Measurements from ENCODE around the gene PCGF5.

Gene PCGF5

GRCh38 chr10:91200314-91201212, 19.9 kb upstream of the PCGF5 start:
- Mint-ChIP-seq H3K4me3 (peak overlapping the region; percentile 68), H3K27me3 (no peaks in the 10 kb centered on the region), H3K4me1 (ENCODE audit: low read depth) (peaks cover 89% of the 10 kb centered on the region), H3K27ac (peak overlapping the region; percentile 87), H3K36me3 (ENCODE audit: low read depth) (peaks cover 28% of the 10 kb centered on the region), H3K9me3 (no peaks in the 10 kb centered on the region)
- DNase-seq: no peak

- Mint-ChIP-seq H3K4me3 (peak overlapping the region; percentile 68), H3K4me1 (ENCODE audit: low read depth) (peaks cover 89% of the 10 kb centered on the region), H3K36me3 (ENCODE audit: low read depth) (peaks cover 26% of the 10 kb centered on the region), H3K9me3 (no peaks in the 10 kb centered on the region), H3K27me3 (no peaks in the 10 kb centered on the region), H3K27ac (peak overlapping the region; percentile 87)
- no peak for DNase-seq
Measured at GRCh38 chr10:91201213-91201996, 19.1 kb upstream of the PCGF5 start.

GRCh38 chr10:91206427-91206826, 14.0 kb upstream of the PCGF5 start:
- Mint-ChIP-seq H3K9me3 (no peaks in the 10 kb centered on the region), H3K36me3 (ENCODE audit: low read depth) (peaks cover 17% of the 10 kb centered on the region), H3K27ac (peak overlapping the region; percentile 77), H3K4me1 (ENCODE audit: low read depth) (peaks cover 86% of the 10 kb centered on the region), H3K27me3 (no peaks in the 10 kb centered on the region), H3K4me3 (peak overlapping the region; percentile 26)
- DNase-seq: no peak

- H3K27ac Mint-ChIP-seq: peak overlapping the region; percentile 77
- H3K27me3 Mint-ChIP-seq: no peaks in the 10 kb centered on the region
- H3K36me3 Mint-ChIP-seq (ENCODE audit: low read depth): peaks cover 17% of the 10 kb centered on the region
- no peaks in the 10 kb centered on the region for H3K9me3 Mint-ChIP-seq
- peaks cover 86% of the 10 kb centered on the region for H3K4me1 Mint-ChIP-seq (ENCODE audit: low read depth)
- no peak for DNase-seq
- H3K4me3 Mint-ChIP-seq: peak overlapping the region; percentile 26
Measured at GRCh38 chr10:91206837-91207474, 13.5 kb upstream of the PCGF5 start.

GRCh38 chr10:91208642-91209041, 11.8 kb upstream of the PCGF5 start:
- Mint-ChIP-seq H3K4me1 (ENCODE audit: low read depth) (peaks cover 79% of the 10 kb centered on the region), H3K27me3 (no peaks in the 10 kb centered on the region), H3K4me3 (no peak overlapping the region), H3K36me3 (ENCODE audit: low read depth) (peaks cover 17% of the 10 kb centered on the region), H3K9me3 (no peaks in the 10 kb centered on the region), H3K27ac (peak overlapping the region; percentile 61)
- DNase-seq: no peak

- no peaks in the 10 kb centered on the region for H3K27me3 Mint-ChIP-seq
Measured at GRCh38 chr10:91210014-91210413, 10.4 kb upstream of the PCGF5 start.

GRCh38 chr10:91210435-91210834, 10.0 kb upstream of the PCGF5 start:
- DNase-seq: no peak
- Mint-ChIP-seq H3K36me3 (ENCODE audit: low read depth) (peaks cover 14% of the 10 kb centered on the region), H3K27me3 (no peaks in the 10 kb centered on the region), H3K4me1 (ENCODE audit: low read depth) (peaks cover 77% of the 10 kb centered on the region), H3K9me3 (no peaks in the 10 kb centered on the region), H3K4me3 (no peak overlapping the region), H3K27ac (peak overlapping the region; percentile 7)

More at GRCh38 chr10:91210014-91210413, 10.4 kb upstream of the PCGF5 start:
- Mint-ChIP-seq H3K9me3 (no peaks in the 10 kb centered on the region), H3K4me1 (ENCODE audit: low read depth) (peaks cover 78% of the 10 kb centered on the region), H3K27ac (peak overlapping the region; percentile 51), H3K4me3 (no peak overlapping the region), H3K36me3 (ENCODE audit: low read depth) (peaks cover 17% of the 10 kb centered on the region)
- DNase-seq: no peak

- Mint-ChIP-seq H3K9me3 (no peaks in the 10 kb centered on the region), H3K27ac (no peak overlapping the region), H3K27me3 (no peaks in the 10 kb centered on the region), H3K36me3 (ENCODE audit: low read depth) (peaks cover 14% of the 10 kb centered on the region), H3K4me3 (no peak overlapping the region), H3K4me1 (ENCODE audit: low read depth) (peaks cover 69% of the 10 kb centered on the region)
- DNase-seq: no peak
Measured at GRCh38 chr10:91211675-91212074, 8.8 kb upstream of the PCGF5 start.

- no peak for DNase-seq
- H3K9me3 Mint-ChIP-seq: no peaks in the 10 kb centered on the region
- no peak overlapping the region for H3K4me3 Mint-ChIP-seq
- H3K27ac Mint-ChIP-seq: no peak overlapping the region
- H3K4me1 Mint-ChIP-seq (ENCODE audit: low read depth): peaks cover 54% of the 10 kb centered on the region
- H3K27me3 Mint-ChIP-seq: no peaks in the 10 kb centered on the region
- H3K36me3 Mint-ChIP-seq (ENCODE audit: low read depth): peaks cover 6% of the 10 kb centered on the region
Measured at GRCh38 chr10:91214911-91215310, 5.6 kb upstream of the PCGF5 start.

GRCh38 chr10:91215384-91215783, 5.1 kb upstream of the PCGF5 start:
- no peak overlapping the region for H3K27ac Mint-ChIP-seq
- peaks cover 53% of the 10 kb centered on the region for H3K4me1 Mint-ChIP-seq (ENCODE audit: low read depth)
- peaks cover 4% of the 10 kb centered on the region for H3K36me3 Mint-ChIP-seq (ENCODE audit: low read depth)
- H3K9me3 Mint-ChIP-seq: no peaks in the 10 kb centered on the region
- no peak overlapping the region for H3K4me3 Mint-ChIP-seq
- H3K27me3 Mint-ChIP-seq: no peaks in the 10 kb centered on the region
- DNase-seq: no peak

GRCh38 chr10:91219371-91220193, 881 bp upstream of the PCGF5 start:
- H3K27ac Mint-ChIP-seq: peak overlapping the region; percentile 47
- H3K4me1 Mint-ChIP-seq (ENCODE audit: low read depth): peaks cover 52% of the 10 kb centered on the region

GRCh38 chr10:91220954-91221675, 652 bp downstream of the PCGF5 start:
- DNase-seq: no peak
- Mint-ChIP-seq H3K27me3 (no peaks in the 10 kb centered on the region), H3K4me1 (ENCODE audit: low read depth) (peaks cover 48% of the 10 kb centered on the region)

More at GRCh38 chr10:91219371-91220193, 881 bp upstream of the PCGF5 start:
- Mint-ChIP-seq H3K4me3 (peak overlapping the region; percentile 75), H3K27me3 (no peaks in the 10 kb centered on the region), H3K36me3 (ENCODE audit: low read depth) (peaks cover 23% of the 10 kb centered on the region), H3K9me3 (no peaks in the 10 kb centered on the region)
- DNase-seq: no peak

GRCh38 chr10:91226093-91226492, 5.6 kb downstream of the PCGF5 start:
- Mint-ChIP-seq H3K36me3 (ENCODE audit: low read depth) (peaks cover 65% of the 10 kb centered on the region), H3K27me3 (no peaks in the 10 kb centered on the region), H3K4me1 (ENCODE audit: low read depth) (peaks cover 58% of the 10 kb centered on the region), H3K27ac (no peak overlapping the region), H3K9me3 (no peaks in the 10 kb centered on the region), H3K4me3 (no peak overlapping the region)
- no peak for DNase-seq

More at GRCh38 chr10:91220954-91221675, 652 bp downstream of the PCGF5 start:
- Mint-ChIP-seq H3K27ac (peak overlapping the region; percentile 89), H3K4me3 (peak overlapping the region; percentile 85), H3K36me3 (ENCODE audit: low read depth) (peaks cover 35% of the 10 kb centered on the region), H3K9me3 (no peaks in the 10 kb centered on the region)

Data from activated T-cell treated with anti-CD3 and anti-CD28 coated beads, Interleukin-2, amount 50 U/mL, for 24 hours (primary cell).